ENCODE results near the gene DHRSX. TPM values are rescaled to one million over a fixed set of nuclear protein-coding genes. Genes with fewer than 3 reads are reported as not detected.

Gene DHRSX
- total and polyA plus RNA-seq, 2 donors from 2014 or later, result 26.4 to 30.0 TPM

DNA sequence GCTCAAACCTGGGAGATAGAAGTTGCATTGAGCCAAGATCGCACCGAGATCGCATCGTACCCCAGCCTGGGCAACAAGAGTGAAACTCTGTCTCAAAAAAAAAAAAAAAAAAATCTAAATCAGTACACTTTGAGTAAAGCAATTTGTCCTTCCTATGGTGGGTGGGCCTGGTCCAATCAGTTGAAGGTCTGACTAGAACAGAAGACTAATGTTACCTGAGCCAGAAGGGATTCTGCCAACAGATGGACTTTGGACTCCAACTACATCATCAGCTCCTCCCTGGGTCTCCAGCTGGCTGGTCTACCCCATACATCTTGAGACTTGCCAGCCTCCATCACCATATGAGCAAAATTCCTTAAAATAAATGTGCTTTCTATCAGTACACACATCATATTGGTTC lies 155.2 kb downstream of the DHRSX start:
- Histone ChIP-seq H3K27me3 (ENCODE audit: control insufficient read depth, insufficient read depth, low read length) (no peaks in the 10 kb centered on the region), H3K4me1 (ENCODE audit: control insufficient read depth in 2 of 3, insufficient read depth in 2 of 3, low read depth in 1 of 3, low read length in 3 of 3) (no peaks in the 10 kb centered on the region), H3K4me3 (ENCODE audit: low read length in 3 of 3) (no peak overlapping the region), H3K9me3 (ENCODE audit: control insufficient read depth in 2 of 3, insufficient read depth in 1 of 3, low read length in 3 of 3) (no peaks in the 10 kb centered on the region), H3K27ac (ENCODE audit: low read depth in 2 of 2, low read length in 2 of 2) (no peak overlapping the region), H3K36me3 (ENCODE audit: control insufficient read depth in 2 of 3, insufficient read depth in 3 of 3, low read length in 3 of 3) (no peaks in the 10 kb centered on the region), H3K9ac (ENCODE audit: low read length in 3 of 3) (no peak overlapping the region)
- intact Hi-C loops (cut with DNase I), result no loop called here
- no peak for TF ChIP-seq CTCF (IDR thresholded peaks at IDR 0.05; ENCODE audit: borderline replicate concordance, extremely low read depth, insufficient read depth)
- no peak for DNase-seq
- no peak for FAIRE-seq

- no peak overlapping the region for H3K9ac ChIP-seq (ENCODE audit: low read length in 3 of 3)
- H3K27ac ChIP-seq (ENCODE audit: low read depth in 2 of 2, low read length in 2 of 2), result no peak overlapping the region
- DNase-seq, result no peak
These were observed 157.4 kb downstream of the DHRSX start for GRCh38 chrX:2343413-2343812.

GRCh38 chrX:2342874-2343273 lies 157.9 kb downstream of the DHRSX start:
- no peak overlapping the region for H3K27ac ChIP-seq (ENCODE audit: low read depth in 2 of 2, low read length in 2 of 2)
- FAIRE-seq (no peak), DNase-seq (no peak)
- H3K9ac ChIP-seq (ENCODE audit: low read length in 3 of 3), result no peak overlapping the region
- no peak overlapping the region for H3K4me3 ChIP-seq (ENCODE audit: low read length in 3 of 3)
- H3K4me1 ChIP-seq (ENCODE audit: control insufficient read depth in 2 of 3, insufficient read depth in 2 of 3, low read depth in 1 of 3, low read length in 3 of 3), result no peaks in the 10 kb centered on the region
- no peaks in the 10 kb centered on the region for H3K27me3 ChIP-seq (ENCODE audit: control insufficient read depth, insufficient read depth, low read length)
- intact Hi-C loops (cut with DNase I), result no loop called here
- H3K9me3 ChIP-seq (ENCODE audit: control insufficient read depth in 2 of 3, insufficient read depth in 1 of 3, low read length in 3 of 3), result no peaks in the 10 kb centered on the region
- no peak for TF ChIP-seq CTCF (IDR thresholded peaks at IDR 0.05; ENCODE audit: borderline replicate concordance, extremely low read depth, insufficient read depth)
- no peaks in the 10 kb centered on the region for H3K36me3 ChIP-seq (ENCODE audit: control insufficient read depth in 2 of 3, insufficient read depth in 3 of 3, low read length in 3 of 3)

More at GRCh38 chrX:2343413-2343812, 157.4 kb downstream of the DHRSX start:
- Histone ChIP-seq H3K4me3 (ENCODE audit: low read length in 3 of 3) (no peak overlapping the region), H3K36me3 (ENCODE audit: control insufficient read depth in 2 of 3, insufficient read depth in 3 of 3, low read length in 3 of 3) (no peaks in the 10 kb centered on the region), H3K27me3 (ENCODE audit: control insufficient read depth, insufficient read depth, low read length) (no peaks in the 10 kb centered on the region), H3K4me1 (ENCODE audit: control insufficient read depth in 2 of 3, insufficient read depth in 2 of 3, low read depth in 1 of 3, low read length in 3 of 3) (no peaks in the 10 kb centered on the region), H3K9me3 (ENCODE audit: control insufficient read depth in 2 of 3, insufficient read depth in 1 of 3, low read length in 3 of 3) (no peaks in the 10 kb centered on the region)
- FAIRE-seq, result no peak
- intact Hi-C loops (cut with DNase I), result no loop called here
- TF ChIP-seq CTCF (IDR thresholded peaks at IDR 0.05; ENCODE audit: borderline replicate concordance, extremely low read depth, insufficient read depth), result no peak

DNA sequence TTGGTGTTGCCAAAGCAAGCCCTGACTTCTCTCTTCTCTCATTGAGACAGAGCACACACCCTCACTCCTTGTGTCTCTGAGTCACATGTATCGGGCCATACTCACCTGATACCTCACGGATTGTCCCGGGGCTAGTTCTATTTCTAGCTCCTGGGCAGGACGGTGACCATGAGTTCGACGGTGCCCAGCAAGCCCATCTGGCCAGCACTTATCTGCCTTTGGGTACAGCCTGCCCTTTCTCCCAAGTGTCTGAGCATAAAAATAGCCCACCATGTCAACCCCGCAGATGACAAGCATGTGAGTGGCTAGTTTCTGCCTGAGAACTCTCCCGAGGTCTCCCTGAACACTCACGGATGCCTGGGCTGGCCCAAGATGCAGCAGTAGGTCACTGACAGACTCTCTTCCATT lies 158.5 kb downstream of the DHRSX start:
- Histone ChIP-seq H3K4me3 (ENCODE audit: low read length in 3 of 3) (no peak overlapping the region), H3K27me3 (ENCODE audit: control insufficient read depth, insufficient read depth, low read length) (no peaks in the 10 kb centered on the region), H3K9me3 (ENCODE audit: control insufficient read depth in 2 of 3, insufficient read depth in 1 of 3, low read length in 3 of 3) (no peaks in the 10 kb centered on the region), H3K9ac (ENCODE audit: low read length in 3 of 3) (no peak overlapping the region), H3K36me3 (ENCODE audit: control insufficient read depth in 2 of 3, insufficient read depth in 3 of 3, low read length in 3 of 3) (no peaks in the 10 kb centered on the region), H3K27ac (ENCODE audit: low read depth in 2 of 2, low read length in 2 of 2) (no peak overlapping the region), H3K4me1 (ENCODE audit: control insufficient read depth in 2 of 3, insufficient read depth in 2 of 3, low read depth in 1 of 3, low read length in 3 of 3) (no peaks in the 10 kb centered on the region)
- TF ChIP-seq CTCF (IDR thresholded peaks at IDR 0.05; ENCODE audit: borderline replicate concordance, extremely low read depth, insufficient read depth), result no peak
- intact Hi-C loops (cut with DNase I), result no loop called here
- DNase-seq (no peak), FAIRE-seq (no peak)
